Natural killer cell (primary cell): ENCODE results near the gene IL12RB2. TPM values are rescaled to one million over a fixed set of nuclear protein-coding genes. Genes with fewer than 3 reads are reported as not detected.

Source experiments
- ATAC-seq, 3 donors: fragments of 150-1000 bp in 2 of 3; fragments of 200-7000 bp in 1 of 3; cut with Tn5 transposase; 1 replicate in 1 of 3; 2 replicates in 2 of 3; pipeline ENCODE4 v1.10.0; 2021; ENCODE audit warnings: mild to moderate bottlenecking in 2 of 3, moderate library complexity in 2 of 3
- DNase-seq, 2 donors: peaks; one replicate each; pipeline versions ENCODE4 v3.0.0 to v3.0.0-alpha.2; 2013 to 2021; ENCODE audit warnings: mixed read lengths in 1 of 2
- H3K27ac ChIP-seq: one replicate; pipeline ENCODE4 v1.5.1; 2013; ENCODE audit warnings: mild to moderate bottlenecking, low read length
- H3K27me3 ChIP-seq: one replicate; pipeline ENCODE4 v1.6.1; 2013; ENCODE audit warnings: low read length; ENCODE audit not compliant: control insufficient read depth, insufficient read depth
- H3K36me3 ChIP-seq: one replicate; pipeline ENCODE4 v1.6.1; 2013; ENCODE audit warnings: low read length; ENCODE audit not compliant: control insufficient read depth, insufficient read depth
- H3K4me1 ChIP-seq: one replicate; pipeline ENCODE4 v1.6.1; 2013; ENCODE audit warnings: low read length; ENCODE audit not compliant: control insufficient read depth, insufficient read depth
- H3K4me3 ChIP-seq: one replicate; pipeline ENCODE4 v1.5.1; 2013; ENCODE audit warnings: low read length
- H3K9me3 ChIP-seq: one replicate; pipeline ENCODE4 v1.6.1; 2013; ENCODE audit warnings: low read length; ENCODE audit not compliant: control insufficient read depth, insufficient read depth
- H3K27ac Mint-ChIP-seq, 2 donors: one replicate each; pipeline ENCODE4 v1.8.0; 2022; ENCODE audit warnings: mild to moderate bottlenecking in 2 of 2, mixed read lengths in 2 of 2, moderate library complexity in 1 of 2
- H3K27me3 Mint-ChIP-seq, 2 donors: one replicate each; pipeline ENCODE4 v1.8.0; 2022; ENCODE audit warnings: low read depth in 2 of 2, mixed read lengths in 2 of 2
- H3K36me3 Mint-ChIP-seq: one replicate; pipeline ENCODE4 v1.8.0; 2022; ENCODE audit warnings: mixed read lengths
- H3K4me1 Mint-ChIP-seq, 2 donors: one replicate each; pipeline ENCODE4 v1.8.0; 2022; ENCODE audit warnings: mixed read lengths in 2 of 2
- H3K4me3 Mint-ChIP-seq: one replicate; pipeline ENCODE4 v1.8.0; 2022; ENCODE audit warnings: mild to moderate bottlenecking, moderate library complexity, mixed read lengths
- H3K9me3 Mint-ChIP-seq, 2 donors: one replicate each; pipeline ENCODE4 v1.8.0; 2022; ENCODE audit warnings: mixed read lengths in 2 of 2
- CTCF ChIP-seq: fragments of 200-600 bp; IDR thresholded peaks from one replicate; pipeline ENCODE4 v1.8.0; 2022; ENCODE audit warnings: antibody characterized with exemption
- WGBS: methylation state at CpG from one replicate; pipeline ENCODE4 v1.1.7; 2013; ENCODE audit warnings: missing lambda C conversion rate; ENCODE audit not compliant: insufficient coverage; 5-methylcytosine and 5-hydroxymethylcytosine counted together
- intact Hi-C: fragments of 100-400 bp; cut with micrococcal nuclease; formaldehyde crosslinking; loops from one replicate; pipeline ENCODE4 v1.14.2; 2022
- total RNA-seq, 4 donors: library from RNA; stranded (reverse); fragments of 120-200 nt in 1 of 4; gene quantifications; one replicate each; pipeline versions ENCODE4 v1.2.3 to v1.2.4, GENCODE V29; 2013 to 2022

The IL12RB2 gene
- 10 to 100 TPM; 18.2 to 51.2 (median 24.8) TPM for total RNA-seq
- total RNA-seq (2013) = 43.6 TPM

DNA sequence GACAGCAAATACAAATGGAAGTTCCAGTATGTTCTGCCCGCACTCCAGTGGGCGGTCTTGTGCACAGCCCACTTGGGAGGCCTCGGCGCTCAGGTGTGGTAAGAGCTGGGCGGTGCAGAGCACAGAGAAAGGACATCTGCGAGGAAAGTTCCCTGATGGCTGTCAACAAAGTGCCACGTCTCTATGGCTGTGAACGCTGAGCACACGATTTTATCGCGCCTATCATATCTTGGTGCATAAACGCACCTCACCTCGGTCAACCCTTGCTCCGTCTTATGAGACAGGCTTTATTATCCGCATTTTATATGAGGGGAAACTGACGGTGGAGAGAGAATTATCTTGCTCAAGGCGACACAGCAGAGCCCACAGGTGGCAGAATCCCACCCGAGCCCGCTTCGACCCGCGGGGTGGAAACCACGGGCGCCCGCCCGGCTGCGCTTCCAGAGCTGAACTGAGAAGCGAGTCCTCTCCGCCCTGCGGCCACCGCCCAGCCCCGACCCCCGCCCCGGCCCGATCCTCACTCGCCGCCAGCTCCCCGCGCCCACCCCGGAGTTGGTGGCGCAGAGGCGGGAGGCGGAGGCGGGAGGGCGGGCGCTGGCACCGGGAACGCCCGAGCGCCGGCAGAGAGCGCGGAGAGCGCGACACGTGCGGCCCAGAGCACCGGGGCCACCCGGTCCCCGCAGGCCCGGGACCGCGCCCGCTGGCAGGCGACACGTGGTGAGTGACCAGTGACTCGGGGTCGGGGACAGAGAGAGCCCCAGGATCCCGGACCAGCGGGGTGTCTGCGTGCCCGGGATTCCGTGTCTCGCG, at the start of gene IL12RB2:
Gene IL12RB2, plus strand, starts transcription at position 623 of the 810 bp plus-strand sequence. CDS start 12,496 bp downstream, outside the sequence.
- Histone ChIP-seq H3K4me1 (peaks cover 23% of the 10 kb centered on the region), H3K36me3 (no peaks in the 10 kb centered on the region), H3K27ac (peak within 1 kb of the TSS; percentile 62), H3K9me3 (no peaks in the 10 kb centered on the region), H3K27me3 (no peaks in the 10 kb centered on the region), H3K4me3 (peak within 1 kb of the TSS; percentile 47)
- H3K9me3 Mint-ChIP-seq = no peaks in the 10 kb centered on the region
- H3K27me3 Mint-ChIP-seq = no peaks in the 10 kb centered on the region
- DNase-seq (peak; percentile 38 to 65), ATAC-seq (peak; percentile 80 to 87 (median 81))
- TF ChIP-seq CTCF = no peak
- peak within 1 kb of the TSS; percentile 92 for H3K4me3 Mint-ChIP-seq
- H3K36me3 Mint-ChIP-seq = no peaks in the 10 kb centered on the region
- under 1% methylated on average over 72 of the region's 75 CpGs for WGBS
- H3K4me1 Mint-ChIP-seq = peaks cover 34 to 49% of the 10 kb centered on the region in 2 donors
- peak within 1 kb of the TSS; percentile 82 to 89 for H3K27ac Mint-ChIP-seq
- intact Hi-C loops = loop anchor here (2.0 kb wide), 1 partner anchor 25 kb away; no protein-coding TSS in a partner anchor

GRCh38 chr1:67261680-67262079, 46.0 kb upstream of the IL12RB2 start:
- peak in 1 of 2 donors; percentile 59 for DNase-seq

GRCh38 chr1:67262735-67263134, 44.9 kb upstream of the IL12RB2 start:
- Histone ChIP-seq H3K27me3 (no peaks in the 10 kb centered on the region), H3K27ac (no peak overlapping the region), H3K9me3 (no peaks in the 10 kb centered on the region), H3K4me1 (peaks cover 21% of the 10 kb centered on the region), H3K36me3 (no peaks in the 10 kb centered on the region), H3K4me3 (no peak overlapping the region)
- Mint-ChIP-seq H3K9me3 (no peaks in the 10 kb centered on the region), H3K27me3 (no peaks in the 10 kb centered on the region), H3K4me3 (no peak overlapping the region), H3K4me1 (peaks cover 33 to 34% of the 10 kb centered on the region in 2 donors), H3K36me3 (no peaks in the 10 kb centered on the region), H3K27ac (peak overlapping the region in 1 of 2 donors; percentile 75)
- WGBS = 33% methylated on average over 1 of the region's 5 CpGs
- no peak for TF ChIP-seq CTCF
- intact Hi-C loops = loop anchor here (5.0 kb wide), 1 partner anchor 35 kb away; no protein-coding TSS in a partner anchor
- ATAC-seq (no peak), DNase-seq (no peak)

More at GRCh38 chr1:67261680-67262079, 46.0 kb upstream of the IL12RB2 start:
- ATAC-seq = peak; percentile 50 to 69 (median 63)
- H3K27ac Mint-ChIP-seq = peak overlapping the region; percentile 53 to 75
- H3K9me3 ChIP-seq = no peaks in the 10 kb centered on the region
- H3K36me3 Mint-ChIP-seq = no peaks in the 10 kb centered on the region
- no peaks in the 10 kb centered on the region for H3K27me3 ChIP-seq
- H3K4me1 Mint-ChIP-seq = peaks cover 40 to 41% of the 10 kb centered on the region in 2 donors
- WGBS = 0% methylated on average over 2 of the region's 4 CpGs
- no peaks in the 10 kb centered on the region for H3K9me3 Mint-ChIP-seq
- H3K27me3 Mint-ChIP-seq = no peaks in the 10 kb centered on the region
- intact Hi-C loops = loop anchor here (5.0 kb wide), 1 partner anchor 34 kb away; no protein-coding TSS in a partner anchor
- no peak overlapping the region for H3K27ac ChIP-seq
- H3K4me1 ChIP-seq = peaks cover 21% of the 10 kb centered on the region
- H3K4me3 Mint-ChIP-seq = peak overlapping the region; percentile 43
- H3K4me3 ChIP-seq = no peak overlapping the region
- no peaks in the 10 kb centered on the region for H3K36me3 ChIP-seq
- TF ChIP-seq CTCF = peak; percentile 23
